ENCODE results near the gene NIPBL. TPM values are rescaled to one million over a fixed set of nuclear protein-coding genes. Genes with fewer than 3 reads are reported as not detected.

The NIPBL gene
- total and polyA plus RNA-seq, 10 of the 15 experiments (the other 5 are each of a cell fraction or from before 2014, with no cell fraction given): 10.4 to 50.4 (median 20.2) TPM

DNA sequence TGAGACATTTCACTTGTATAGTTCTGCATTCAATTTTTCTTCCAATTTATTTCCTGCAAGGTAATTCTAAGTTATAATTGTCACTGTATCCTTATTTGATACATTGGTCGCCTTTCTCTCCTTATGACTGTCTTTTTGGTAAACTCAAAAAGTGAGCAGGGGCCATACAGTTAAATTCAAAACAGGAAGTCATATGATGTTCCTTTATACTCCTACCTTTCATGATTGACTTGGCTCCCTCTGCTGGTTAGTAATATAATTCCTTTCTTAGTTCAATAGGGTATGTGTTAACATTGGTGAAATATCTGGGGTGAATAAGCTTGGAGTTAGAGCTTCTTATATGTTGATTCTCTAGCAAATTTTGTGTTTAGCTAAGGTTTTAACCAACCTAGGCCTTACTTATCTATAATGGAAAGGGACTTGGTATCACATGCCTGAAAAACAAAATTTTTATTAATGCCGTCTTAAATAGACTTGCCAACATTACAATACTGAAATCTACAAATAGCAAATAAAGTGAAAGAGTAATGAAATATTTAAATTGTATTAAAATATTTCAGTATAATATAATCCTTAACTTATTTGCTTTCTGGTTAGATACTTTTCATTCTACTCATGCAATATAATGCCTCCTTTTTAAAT, 6.0 kb upstream of the NIPBL start (continued):
- TF ChIP-seq, protein P1, sequence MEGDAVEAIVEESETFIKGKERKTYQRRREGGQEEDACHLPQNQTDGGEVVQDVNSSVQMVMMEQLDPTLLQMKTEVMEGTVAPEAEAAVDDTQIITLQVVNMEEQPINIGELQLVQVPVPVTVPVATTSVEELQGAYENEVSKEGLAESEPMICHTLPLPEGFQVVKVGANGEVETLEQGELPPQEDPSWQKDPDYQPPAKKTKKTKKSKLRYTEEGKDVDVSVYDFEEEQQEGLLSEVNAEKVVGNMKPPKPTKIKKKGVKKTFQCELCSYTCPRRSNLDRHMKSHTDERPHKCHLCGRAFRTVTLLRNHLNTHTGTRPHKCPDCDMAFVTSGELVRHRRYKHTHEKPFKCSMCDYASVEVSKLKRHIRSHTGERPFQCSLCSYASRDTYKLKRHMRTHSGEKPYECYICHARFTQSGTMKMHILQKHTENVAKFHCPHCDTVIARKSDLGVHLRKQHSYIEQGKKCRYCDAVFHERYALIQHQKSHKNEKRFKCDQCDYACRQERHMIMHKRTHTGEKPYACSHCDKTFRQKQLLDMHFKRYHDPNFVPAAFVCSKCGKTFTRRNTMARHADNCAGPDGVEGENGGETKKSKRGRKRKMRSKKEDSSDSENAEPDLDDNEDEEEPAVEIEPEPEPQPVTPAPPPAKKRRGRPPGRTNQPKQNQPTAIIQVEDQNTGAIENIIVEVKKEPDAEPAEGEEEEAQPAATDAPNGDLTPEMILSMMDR (IDR thresholded peaks at IDR 0.05 in 2 of 3, conservative IDR thresholded peaks at IDR 0.05 in 1 of 3; ENCODE audit: control insufficient read depth in 2 of 3, extremely low read depth in 1 of 3, insufficient read depth in 1 of 3, low read depth in 3 of 3, low read length in 3 of 3): peak; percentile 36 to 66 (median 58); a peak in 5 of 6 replicates
- no peak for TF ChIP-seq BCL11A (IDR thresholded peaks at IDR 0.05; ENCODE audit: low read depth, low read length)
- no peak for TF ChIP-seq MTA3 (IDR thresholded peaks at IDR 0.05; ENCODE audit: borderline replicate concordance, low read length)
- TF ChIP-seq, protein P2, sequence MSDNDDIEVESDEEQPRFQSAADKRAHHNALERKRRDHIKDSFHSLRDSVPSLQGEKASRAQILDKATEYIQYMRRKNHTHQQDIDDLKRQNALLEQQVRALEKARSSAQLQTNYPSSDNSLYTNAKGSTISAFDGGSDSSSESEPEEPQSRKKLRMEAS (IDR thresholded peaks at IDR 0.05; ENCODE audit: low read depth, low read length): no peak
- TF ChIP-seq CEBPB (IDR thresholded peaks at IDR 0.05; ENCODE audit: borderline replicate concordance in 1 of 2, low read depth in 2 of 2, low read length in 2 of 2): no peak
- TF ChIP-seq NFYB (IDR thresholded peaks at IDR 0.05; ENCODE audit: insufficient read depth, low read depth, low read length): no peak
- peak; percentile 15; the same call in 1 of the 2 replicates for TF ChIP-seq RUNX3 (IDR thresholded peaks at IDR 0.05; ENCODE audit: low read length)
- no peak for TF ChIP-seq SUZ12 (IDR thresholded peaks at IDR 0.05; ENCODE audit: unreplicated experiment)
- TF ChIP-seq RELA (IDR thresholded peaks at IDR 0.05; ENCODE audit: borderline replicate concordance, partially characterized antibody): no peak
- TF ChIP-seq IRF4 (IDR thresholded peaks at IDR 0.05; ENCODE audit: low read depth, low read length): 0 out of 2 replicates have a peak, but pooled peaks have one; percentile 60
- TF ChIP-seq RAD51 (IDR thresholded peaks at IDR 0.05): peak; percentile 76
- no peak for TF ChIP-seq NR2C2 (IDR thresholded peaks at IDR 0.05; ENCODE audit: borderline replicate concordance, control insufficient read depth, insufficient read length, low read depth)
- TF ChIP-seq SIN3A (IDR thresholded peaks at IDR 0.05; ENCODE audit: low read depth, low read length): no peak
- TF ChIP-seq TBL1XR1 (IDR thresholded peaks at IDR 0.05; ENCODE audit: low read depth, low read length): no peak
- no peak for TF ChIP-seq CREB1 (IDR thresholded peaks at IDR 0.05; ENCODE audit: low read depth)
- TF ChIP-seq KAT2A (conservative IDR thresholded peaks at IDR 0.05; ENCODE audit: control insufficient read depth, low read depth, low read length): no peak
- peak; percentile 67; the same call in 1 of the 2 replicates for TF ChIP-seq SMC3 (IDR thresholded peaks at IDR 0.05; ENCODE audit: borderline replicate concordance, low read length)
- TF ChIP-seq, protein P3, sequence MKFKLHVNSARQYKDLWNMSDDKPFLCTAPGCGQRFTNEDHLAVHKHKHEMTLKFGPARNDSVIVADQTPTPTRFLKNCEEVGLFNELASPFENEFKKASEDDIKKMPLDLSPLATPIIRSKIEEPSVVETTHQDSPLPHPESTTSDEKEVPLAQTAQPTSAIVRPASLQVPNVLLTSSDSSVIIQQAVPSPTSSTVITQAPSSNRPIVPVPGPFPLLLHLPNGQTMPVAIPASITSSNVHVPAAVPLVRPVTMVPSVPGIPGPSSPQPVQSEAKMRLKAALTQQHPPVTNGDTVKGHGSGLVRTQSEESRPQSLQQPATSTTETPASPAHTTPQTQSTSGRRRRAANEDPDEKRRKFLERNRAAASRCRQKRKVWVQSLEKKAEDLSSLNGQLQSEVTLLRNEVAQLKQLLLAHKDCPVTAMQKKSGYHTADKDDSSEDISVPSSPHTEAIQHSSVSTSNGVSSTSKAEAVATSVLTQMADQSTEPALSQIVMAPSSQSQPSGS (IDR thresholded peaks at IDR 0.05; ENCODE audit: low read length): no peak
- TF ChIP-seq, protein P4, sequence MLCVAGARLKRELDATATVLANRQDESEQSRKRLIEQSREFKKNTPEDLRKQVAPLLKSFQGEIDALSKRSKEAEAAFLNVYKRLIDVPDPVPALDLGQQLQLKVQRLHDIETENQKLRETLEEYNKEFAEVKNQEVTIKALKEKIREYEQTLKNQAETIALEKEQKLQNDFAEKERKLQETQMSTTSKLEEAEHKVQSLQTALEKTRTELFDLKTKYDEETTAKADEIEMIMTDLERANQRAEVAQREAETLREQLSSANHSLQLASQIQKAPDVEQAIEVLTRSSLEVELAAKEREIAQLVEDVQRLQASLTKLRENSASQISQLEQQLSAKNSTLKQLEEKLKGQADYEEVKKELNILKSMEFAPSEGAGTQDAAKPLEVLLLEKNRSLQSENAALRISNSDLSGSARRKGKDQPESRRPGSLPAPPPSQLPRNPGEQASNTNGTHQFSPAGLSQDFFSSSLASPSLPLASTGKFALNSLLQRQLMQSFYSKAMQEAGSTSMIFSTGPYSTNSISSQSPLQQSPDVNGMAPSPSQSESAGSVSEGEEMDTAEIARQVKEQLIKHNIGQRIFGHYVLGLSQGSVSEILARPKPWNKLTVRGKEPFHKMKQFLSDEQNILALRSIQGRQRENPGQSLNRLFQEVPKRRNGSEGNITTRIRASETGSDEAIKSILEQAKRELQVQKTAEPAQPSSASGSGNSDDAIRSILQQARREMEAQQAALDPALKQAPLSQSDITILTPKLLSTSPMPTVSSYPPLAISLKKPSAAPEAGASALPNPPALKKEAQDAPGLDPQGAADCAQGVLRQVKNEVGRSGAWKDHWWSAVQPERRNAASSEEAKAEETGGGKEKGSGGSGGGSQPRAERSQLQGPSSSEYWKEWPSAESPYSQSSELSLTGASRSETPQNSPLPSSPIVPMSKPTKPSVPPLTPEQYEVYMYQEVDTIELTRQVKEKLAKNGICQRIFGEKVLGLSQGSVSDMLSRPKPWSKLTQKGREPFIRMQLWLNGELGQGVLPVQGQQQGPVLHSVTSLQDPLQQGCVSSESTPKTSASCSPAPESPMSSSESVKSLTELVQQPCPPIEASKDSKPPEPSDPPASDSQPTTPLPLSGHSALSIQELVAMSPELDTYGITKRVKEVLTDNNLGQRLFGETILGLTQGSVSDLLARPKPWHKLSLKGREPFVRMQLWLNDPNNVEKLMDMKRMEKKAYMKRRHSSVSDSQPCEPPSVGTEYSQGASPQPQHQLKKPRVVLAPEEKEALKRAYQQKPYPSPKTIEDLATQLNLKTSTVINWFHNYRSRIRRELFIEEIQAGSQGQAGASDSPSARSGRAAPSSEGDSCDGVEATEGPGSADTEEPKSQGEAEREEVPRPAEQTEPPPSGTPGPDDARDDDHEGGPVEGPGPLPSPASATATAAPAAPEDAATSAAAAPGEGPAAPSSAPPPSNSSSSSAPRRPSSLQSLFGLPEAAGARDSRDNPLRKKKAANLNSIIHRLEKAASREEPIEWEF (IDR thresholded peaks at IDR 0.05; ENCODE audit: insufficient replicate concordance, low read depth, low read length): no peak
- TF ChIP-seq, protein P5, sequence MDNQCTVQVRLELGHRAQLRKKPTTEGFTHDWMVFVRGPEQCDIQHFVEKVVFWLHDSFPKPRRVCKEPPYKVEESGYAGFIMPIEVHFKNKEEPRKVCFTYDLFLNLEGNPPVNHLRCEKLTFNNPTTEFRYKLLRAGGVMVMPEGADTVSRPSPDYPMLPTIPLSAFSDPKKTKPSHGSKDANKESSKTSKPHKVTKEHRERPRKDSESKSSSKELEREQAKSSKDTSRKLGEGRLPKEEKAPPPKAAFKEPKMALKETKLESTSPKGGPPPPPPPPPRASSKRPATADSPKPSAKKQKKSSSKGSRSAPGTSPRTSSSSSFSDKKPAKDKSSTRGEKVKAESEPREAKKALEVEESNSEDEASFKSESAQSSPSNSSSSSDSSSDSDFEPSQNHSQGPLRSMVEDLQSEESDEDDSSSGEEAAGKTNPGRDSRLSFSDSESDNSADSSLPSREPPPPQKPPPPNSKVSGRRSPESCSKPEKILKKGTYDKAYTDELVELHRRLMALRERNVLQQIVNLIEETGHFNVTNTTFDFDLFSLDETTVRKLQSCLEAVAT (IDR thresholded peaks at IDR 0.05): no peak
